A549 (cell line): ENCODE measurements around the gene SLC37A1.

ENCODE experiments used
- BHLHE40 ChIP-seq: IDR thresholded peaks from 2 replicates; pipeline ENCODE4 v1.6.1; 2012; ENCODE audit warnings: low read depth, low read length, inconsistent platforms
- CEBPB ChIP-seq, 2 experiments: fragments of >200 bp in 1 of 2; sonication (Bioruptor Twin) in 1 of 2; formaldehyde crosslinking in 1 of 2; IDR thresholded peaks; 2 replicates each; pipeline ENCODE4 v1.6.1; 2012 to 2016
- CHD4 ChIP-seq: fragments of 200-600 bp; sonication (generic); IDR thresholded peaks from 2 replicates; pipeline ENCODE4 v1.6.1; 2016; ENCODE audit warnings: antibody characterized with exemption, mild to moderate bottlenecking, borderline replicate concordance
- ESRRA ChIP-seq: fragments of 150-350 bp; IDR thresholded peaks from 2 replicates; pipeline ENCODE4 v1.6.1; 2014; ENCODE audit warnings: mild to moderate bottlenecking, low read length, borderline replicate concordance
- FOSL2 ChIP-seq, 2 experiments: fragments of 450-650 bp in 1 of 2; fragments of >200 bp in 1 of 2; sonication (Bioruptor Twin) in 1 of 2; formaldehyde crosslinking; IDR thresholded peaks; 2 replicates each; pipeline versions ENCODE4 v1.5.0 to v1.6.1; 2016 to 2020; ENCODE audit warnings: mild to moderate bottlenecking in 1 of 2, moderate library complexity in 1 of 2
- JUNB ChIP-seq: fragments of >200 bp; sonication (Bioruptor Twin); formaldehyde crosslinking; IDR thresholded peaks from 2 replicates; pipeline ENCODE4 v1.6.1; 2016
- NR3C1 ChIP-seq: fragments of >200 bp; sonication (Bioruptor Twin); formaldehyde crosslinking; IDR thresholded peaks from 3 replicates; pipeline ENCODE4 v1.6.1; 2017
- POLR2A ChIP-seq: IDR thresholded peaks from 2 replicates; pipeline ENCODE4 v1.6.1; 2012; ENCODE audit warnings: mild to moderate bottlenecking, low read length
- ZSCAN20 ChIP-seq: fragments of 250-450 bp; sonication (Bioruptor Pico); IDR thresholded peaks from 2 replicates; pipeline ENCODE4 v1.8.0; 2022; ENCODE audit warnings: mild to moderate bottlenecking, moderate library complexity
- TF ChIP-seq, protein P1 (sequence below): fragments of 250-450 bp; sonication (Bioruptor Pico); IDR thresholded peaks from 2 replicates; pipeline ENCODE4 v1.5.0; 2021; ENCODE audit warnings: mild to moderate bottlenecking, moderate library complexity, borderline replicate concordance
- TF ChIP-seq, protein P2 (sequence below): fragments of >200 bp; sonication (Bioruptor Twin); formaldehyde crosslinking; IDR thresholded peaks from 3 replicates; pipeline ENCODE4 v1.5.1; 2016
- TF ChIP-seq, protein P3 (sequence below): fragments of 450-650 bp; IDR thresholded peaks from 2 replicates; pipeline ENCODE4 v1.6.1; 2014; ENCODE audit warnings: antibody characterized with exemption
- TF ChIP-seq, protein P4 (sequence below): fragments of 200-600 bp; sonication (generic); IDR thresholded peaks from 2 replicates; pipeline ENCODE4 v1.6.1; 2016; ENCODE audit warnings: antibody characterized with exemption, mild to moderate bottlenecking, moderate library complexity

DNA sequence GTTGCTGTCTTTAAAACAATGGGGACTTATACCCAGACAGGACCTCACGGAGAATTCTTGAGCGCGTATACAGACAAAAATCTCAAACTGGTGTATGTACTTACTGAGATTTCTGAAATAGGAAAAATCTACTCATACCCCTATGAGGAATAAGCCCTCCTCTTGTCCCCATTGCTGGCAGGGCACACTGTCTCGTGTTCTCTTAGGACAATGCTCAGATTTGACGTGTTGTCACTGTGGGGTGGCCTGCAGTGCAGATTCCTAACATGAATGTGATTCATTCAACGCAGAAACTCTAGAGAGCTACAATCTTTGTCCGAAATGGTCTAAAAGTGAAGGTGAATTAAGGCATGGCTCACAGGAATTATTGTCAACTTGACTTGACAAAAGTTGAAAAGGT lies 108.6 kb downstream of the SLC37A1 start:
- TF ChIP-seq, protein P1, sequence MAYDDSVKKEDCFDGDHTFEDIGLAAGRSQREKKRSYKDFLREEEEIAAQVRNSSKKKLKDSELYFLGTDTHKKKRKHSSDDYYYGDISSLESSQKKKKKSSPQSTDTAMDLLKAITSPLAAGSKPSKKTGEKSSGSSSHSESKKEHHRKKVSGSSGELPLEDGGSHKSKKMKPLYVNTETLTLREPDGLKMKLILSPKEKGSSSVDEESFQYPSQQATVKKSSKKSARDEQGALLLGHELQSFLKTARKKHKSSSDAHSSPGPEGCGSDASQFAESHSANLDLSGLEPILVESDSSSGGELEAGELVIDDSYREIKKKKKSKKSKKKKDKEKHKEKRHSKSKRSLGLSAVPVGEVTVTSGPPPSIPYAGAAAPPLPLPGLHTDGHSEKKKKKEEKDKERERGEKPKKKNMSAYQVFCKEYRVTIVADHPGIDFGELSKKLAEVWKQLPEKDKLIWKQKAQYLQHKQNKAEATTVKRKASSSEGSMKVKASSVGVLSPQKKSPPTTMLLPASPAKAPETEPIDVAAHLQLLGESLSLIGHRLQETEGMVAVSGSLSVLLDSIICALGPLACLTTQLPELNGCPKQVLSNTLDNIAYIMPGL (CRISPR knock-in tag), result no peak
- TF ChIP-seq, protein P2, sequence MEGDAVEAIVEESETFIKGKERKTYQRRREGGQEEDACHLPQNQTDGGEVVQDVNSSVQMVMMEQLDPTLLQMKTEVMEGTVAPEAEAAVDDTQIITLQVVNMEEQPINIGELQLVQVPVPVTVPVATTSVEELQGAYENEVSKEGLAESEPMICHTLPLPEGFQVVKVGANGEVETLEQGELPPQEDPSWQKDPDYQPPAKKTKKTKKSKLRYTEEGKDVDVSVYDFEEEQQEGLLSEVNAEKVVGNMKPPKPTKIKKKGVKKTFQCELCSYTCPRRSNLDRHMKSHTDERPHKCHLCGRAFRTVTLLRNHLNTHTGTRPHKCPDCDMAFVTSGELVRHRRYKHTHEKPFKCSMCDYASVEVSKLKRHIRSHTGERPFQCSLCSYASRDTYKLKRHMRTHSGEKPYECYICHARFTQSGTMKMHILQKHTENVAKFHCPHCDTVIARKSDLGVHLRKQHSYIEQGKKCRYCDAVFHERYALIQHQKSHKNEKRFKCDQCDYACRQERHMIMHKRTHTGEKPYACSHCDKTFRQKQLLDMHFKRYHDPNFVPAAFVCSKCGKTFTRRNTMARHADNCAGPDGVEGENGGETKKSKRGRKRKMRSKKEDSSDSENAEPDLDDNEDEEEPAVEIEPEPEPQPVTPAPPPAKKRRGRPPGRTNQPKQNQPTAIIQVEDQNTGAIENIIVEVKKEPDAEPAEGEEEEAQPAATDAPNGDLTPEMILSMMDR, result no peak
- TF ChIP-seq POLR2A (no peak), ZSCAN20 (CRISPR knock-in tag) (no peak), JUNB (no peak), BHLHE40 (no peak), NR3C1 (no peak), CEBPB (IDR thresholded peaks at IDR 0.05) (no peak), ESRRA (no peak), CHD4 (no peak), FOSL2 (IDR thresholded peaks at IDR 0.05) (no peak), FOSL2 (CRISPR knock-in tag; IDR thresholded peaks at IDR 0.05) (no peak)
- TF ChIP-seq, protein P3, sequence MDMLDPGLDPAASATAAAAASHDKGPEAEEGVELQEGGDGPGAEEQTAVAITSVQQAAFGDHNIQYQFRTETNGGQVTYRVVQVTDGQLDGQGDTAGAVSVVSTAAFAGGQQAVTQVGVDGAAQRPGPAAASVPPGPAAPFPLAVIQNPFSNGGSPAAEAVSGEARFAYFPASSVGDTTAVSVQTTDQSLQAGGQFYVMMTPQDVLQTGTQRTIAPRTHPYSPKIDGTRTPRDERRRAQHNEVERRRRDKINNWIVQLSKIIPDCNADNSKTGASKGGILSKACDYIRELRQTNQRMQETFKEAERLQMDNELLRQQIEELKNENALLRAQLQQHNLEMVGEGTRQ, result no peak
- TF ChIP-seq, protein P4, sequence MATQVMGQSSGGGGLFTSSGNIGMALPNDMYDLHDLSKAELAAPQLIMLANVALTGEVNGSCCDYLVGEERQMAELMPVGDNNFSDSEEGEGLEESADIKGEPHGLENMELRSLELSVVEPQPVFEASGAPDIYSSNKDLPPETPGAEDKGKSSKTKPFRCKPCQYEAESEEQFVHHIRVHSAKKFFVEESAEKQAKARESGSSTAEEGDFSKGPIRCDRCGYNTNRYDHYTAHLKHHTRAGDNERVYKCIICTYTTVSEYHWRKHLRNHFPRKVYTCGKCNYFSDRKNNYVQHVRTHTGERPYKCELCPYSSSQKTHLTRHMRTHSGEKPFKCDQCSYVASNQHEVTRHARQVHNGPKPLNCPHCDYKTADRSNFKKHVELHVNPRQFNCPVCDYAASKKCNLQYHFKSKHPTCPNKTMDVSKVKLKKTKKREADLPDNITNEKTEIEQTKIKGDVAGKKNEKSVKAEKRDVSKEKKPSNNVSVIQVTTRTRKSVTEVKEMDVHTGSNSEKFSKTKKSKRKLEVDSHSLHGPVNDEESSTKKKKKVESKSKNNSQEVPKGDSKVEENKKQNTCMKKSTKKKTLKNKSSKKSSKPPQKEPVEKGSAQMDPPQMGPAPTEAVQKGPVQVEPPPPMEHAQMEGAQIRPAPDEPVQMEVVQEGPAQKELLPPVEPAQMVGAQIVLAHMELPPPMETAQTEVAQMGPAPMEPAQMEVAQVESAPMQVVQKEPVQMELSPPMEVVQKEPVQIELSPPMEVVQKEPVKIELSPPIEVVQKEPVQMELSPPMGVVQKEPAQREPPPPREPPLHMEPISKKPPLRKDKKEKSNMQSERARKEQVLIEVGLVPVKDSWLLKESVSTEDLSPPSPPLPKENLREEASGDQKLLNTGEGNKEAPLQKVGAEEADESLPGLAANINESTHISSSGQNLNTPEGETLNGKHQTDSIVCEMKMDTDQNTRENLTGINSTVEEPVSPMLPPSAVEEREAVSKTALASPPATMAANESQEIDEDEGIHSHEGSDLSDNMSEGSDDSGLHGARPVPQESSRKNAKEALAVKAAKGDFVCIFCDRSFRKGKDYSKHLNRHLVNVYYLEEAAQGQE, result no peak
